Panc1 (cell line): ENCODE data around the gene SPRED2. TPM values are rescaled to one million over a fixed set of nuclear protein-coding genes. Genes with fewer than 3 reads are reported as not detected.

Experiments
- ATAC-seq: fragments of 200-7000 bp; cut with Tn5 transposase; 2 replicates; pipeline ENCODE4 v1.9.1; 2020; ENCODE audit warnings: mild to moderate bottlenecking, moderate library complexity
- BruUV-seq: library from RNA; stranded (reverse); fragments of 400-500 nt; replicated peaks from 2 replicates; lab custom pipeline; 2021; lab: Mats Ljungman, UMichigan
- CTCF ChIA-PET: fragments of 300-600 bp; sonication (Branson Sonifier 250); formaldehyde crosslinking; loops from one replicate; lab custom pipeline; 2022; ENCODE audit warnings: antibody characterized with exemption; lab: Charles Lee
- POLR2A ChIA-PET: fragments of 300-600 bp; sonication (Branson Sonifier 250); formaldehyde crosslinking; loops from one replicate; lab custom pipeline; 2022; ENCODE audit warnings: antibody characterized with exemption; lab: Charles Lee
- DNase-seq: peaks from one replicate; pipeline ENCODE4 v3.0.0-alpha.2; 2010; ENCODE audit warnings: low read depth, low spot score
- H3K27ac ChIP-seq: 2 replicates; pipeline ENCODE4 v1.5.1; 2011; ENCODE audit warnings: mild to moderate bottlenecking, low read length, inconsistent platforms
- H3K27me3 ChIP-seq: fragments of 200-500 bp; sonication (Bioruptor generic); 2 replicates; pipeline ENCODE4 v1.6.0; 2014; ENCODE audit warnings: low read length, inconsistent platforms; ENCODE audit not compliant: control insufficient read depth, insufficient read depth
- H3K36me3 ChIP-seq: fragments of 200-500 bp; sonication (Bioruptor generic); 2 replicates; pipeline ENCODE4 v1.5.1; 2014; ENCODE audit warnings: inconsistent platforms, mild to moderate bottlenecking, low read length, moderate library complexity; ENCODE audit not compliant: control insufficient read depth, insufficient read depth
- H3K4me1 ChIP-seq: 2 replicates; pipeline ENCODE4 v1.5.1; 2011; ENCODE audit warnings: inconsistent platforms, mild to moderate bottlenecking, low read length, moderate library complexity; ENCODE audit not compliant: control insufficient read depth, insufficient read depth
- H3K4me3 ChIP-seq, 2 experiments: 2 replicates each; pipeline ENCODE4 v1.5.1; 2011 to 2012; ENCODE audit warnings: low read depth in 2 of 2, low read length in 2 of 2, mild to moderate bottlenecking in 2 of 2, inconsistent platforms in 1 of 2, moderate library complexity in 1 of 2
- H3K9me3 ChIP-seq: fragments of 200-500 bp; sonication (Bioruptor generic); 2 replicates; pipeline ENCODE4 v1.5.1; 2014; ENCODE audit warnings: low read depth, mild to moderate bottlenecking, inconsistent platforms, low read length, moderate library complexity; ENCODE audit not compliant: control insufficient read depth, insufficient read depth
- POLR2AphosphoS5 ChIP-seq: IDR thresholded peaks from 2 replicates; pipeline ENCODE4 v1.6.1; 2012; ENCODE audit warnings: mild to moderate bottlenecking, low read depth, low read length, moderate library complexity
- SIN3A ChIP-seq: IDR thresholded peaks from 2 replicates; pipeline ENCODE4 v1.6.1; 2012; ENCODE audit warnings: low read depth, mild to moderate bottlenecking, low read length, moderate library complexity, borderline replicate concordance; ENCODE audit not compliant: insufficient read depth
- TCF7L2 ChIP-seq: IDR thresholded peaks from 2 replicates; pipeline ENCODE4 v1.6.1; 2011; ENCODE audit warnings: mild to moderate bottlenecking, low read depth, low read length, inconsistent platforms
- in situ Hi-C: cut with HindIII; loops from 2 replicates; pipeline ENCODE4 v1.10.0; 2016; ENCODE audit warnings: low sequenced_read_pairs, low pct_unique_long_range_greater_than_20kb
- intact Hi-C: fragments of 100-400 bp; cut with micrococcal nuclease; formaldehyde crosslinking; loops from one replicate; pipeline ENCODE4 v1.10.0; 2022; ENCODE audit not compliant: unreplicated experiment
- total RNA-seq: library from RNA; stranded (reverse); gene quantifications from one replicate; pipeline ENCODE4 v1.2.1, GENCODE V29; 2021; ENCODE audit not compliant: unreplicated experiment
- TF ChIP-seq, protein P1 (sequence below): fragments of 450-650 bp; IDR thresholded peaks from 2 replicates; pipeline ENCODE4 v1.5.1; 2017; ENCODE audit warnings: mild to moderate bottlenecking
- TF ChIP-seq, protein P2 (sequence below), 2 experiments: IDR thresholded peaks; 2 replicates each; pipeline ENCODE4 v1.6.1; 2011 to 2012; ENCODE audit warnings: low read depth in 2 of 2, control low read depth in 1 of 2, low read length in 1 of 2, mild to moderate bottlenecking in 1 of 2, moderate library complexity in 1 of 2; ENCODE audit not compliant: insufficient read depth in 1 of 2

The SPRED2 gene
- total RNA-seq, 1 experiment from 2014 or later, result 60.1 TPM

DNA sequence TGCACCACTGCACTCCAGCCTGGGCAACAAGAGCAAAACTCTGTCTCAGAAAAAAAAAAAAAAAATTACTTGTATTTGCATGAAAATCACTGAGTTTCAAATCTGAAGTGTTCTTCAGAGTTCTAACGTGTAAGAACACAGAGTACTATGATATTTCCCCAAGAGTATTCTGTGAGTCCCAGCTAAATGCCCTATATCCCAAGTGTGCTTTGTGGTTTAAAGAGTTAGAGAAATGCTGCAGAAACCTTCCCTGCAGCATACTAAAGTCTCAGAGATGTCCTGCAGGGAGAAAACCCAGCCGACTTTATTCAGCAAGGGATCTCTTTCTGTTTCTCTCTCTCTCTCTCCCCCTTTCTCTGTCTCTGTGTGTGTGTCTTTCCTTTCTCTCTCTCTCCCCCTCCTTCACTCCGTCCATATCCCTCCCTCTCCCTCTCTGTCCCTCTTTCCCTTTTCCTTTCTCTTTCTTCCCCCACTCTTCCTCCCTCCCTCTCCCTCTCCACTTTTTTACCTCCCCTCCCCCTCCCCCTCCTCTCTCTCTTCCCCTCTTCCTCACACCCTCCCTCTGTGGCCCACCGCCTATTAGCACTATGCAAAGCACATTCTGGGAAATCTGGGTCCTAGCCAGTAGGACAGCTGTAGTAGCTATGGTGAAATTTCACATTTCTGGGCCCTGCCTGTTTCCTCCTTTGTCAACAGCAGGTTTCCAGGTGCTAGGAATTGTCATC lies 150.6 kb downstream of the SPRED2 start:
- ATAC-seq (no peak), DNase-seq (no peak)
- in situ Hi-C loops, result no loop called here
- TF ChIP-seq, protein P1, sequence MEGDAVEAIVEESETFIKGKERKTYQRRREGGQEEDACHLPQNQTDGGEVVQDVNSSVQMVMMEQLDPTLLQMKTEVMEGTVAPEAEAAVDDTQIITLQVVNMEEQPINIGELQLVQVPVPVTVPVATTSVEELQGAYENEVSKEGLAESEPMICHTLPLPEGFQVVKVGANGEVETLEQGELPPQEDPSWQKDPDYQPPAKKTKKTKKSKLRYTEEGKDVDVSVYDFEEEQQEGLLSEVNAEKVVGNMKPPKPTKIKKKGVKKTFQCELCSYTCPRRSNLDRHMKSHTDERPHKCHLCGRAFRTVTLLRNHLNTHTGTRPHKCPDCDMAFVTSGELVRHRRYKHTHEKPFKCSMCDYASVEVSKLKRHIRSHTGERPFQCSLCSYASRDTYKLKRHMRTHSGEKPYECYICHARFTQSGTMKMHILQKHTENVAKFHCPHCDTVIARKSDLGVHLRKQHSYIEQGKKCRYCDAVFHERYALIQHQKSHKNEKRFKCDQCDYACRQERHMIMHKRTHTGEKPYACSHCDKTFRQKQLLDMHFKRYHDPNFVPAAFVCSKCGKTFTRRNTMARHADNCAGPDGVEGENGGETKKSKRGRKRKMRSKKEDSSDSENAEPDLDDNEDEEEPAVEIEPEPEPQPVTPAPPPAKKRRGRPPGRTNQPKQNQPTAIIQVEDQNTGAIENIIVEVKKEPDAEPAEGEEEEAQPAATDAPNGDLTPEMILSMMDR, result no peak
- ChIA-PET CTCF (interaction anchor here (0.6 to 1.1 kb wide), 2 partner anchors 149 to 262 kb away, joined by 3 read pairs; no protein-coding TSS in a partner anchor), POLR2A (no interaction called here)
- Histone ChIP-seq H3K27ac (no peak overlapping the region), H3K27me3 (no peaks in the 10 kb centered on the region), H3K36me3 (no peaks in the 10 kb centered on the region; the same call in 1 of the 2 replicates), H3K9me3 (no peaks in the 10 kb centered on the region), H3K4me1 (peaks cover 5% of the 10 kb centered on the region; the same call in 1 of the 2 replicates), H3K4me3 (no peak overlapping the region)
- no TSS peak for BruUV-seq
- intact Hi-C loops, result no loop called here

DNA sequence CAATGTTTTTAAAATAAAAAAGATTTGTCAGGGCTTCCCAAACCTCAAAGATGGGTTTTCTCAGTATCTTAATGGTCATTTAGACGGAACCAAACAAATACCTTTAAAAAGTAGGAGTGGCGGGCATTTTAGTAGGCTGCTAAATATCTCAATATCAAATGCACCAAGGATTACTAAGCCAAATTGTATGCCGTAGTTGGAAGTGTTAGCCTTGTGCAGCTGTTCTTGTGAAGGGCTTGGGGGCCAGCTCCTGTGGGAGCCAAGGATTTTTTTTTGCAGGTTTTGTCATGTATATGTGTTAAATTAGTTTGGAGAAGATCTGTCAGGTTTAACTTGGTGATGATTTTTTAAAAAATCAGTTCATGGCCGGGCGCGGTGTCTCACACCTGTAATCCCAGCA lies 152.6 kb downstream of the SPRED2 start:
- intact Hi-C loops, result no loop called here
- ChIA-PET CTCF (no interaction called here), POLR2A (interaction anchor here (0.6 kb wide), 1 partner anchor 121 kb away, joined by 4 read pairs; no protein-coding TSS in a partner anchor)
- no peak for DNase-seq
- Histone ChIP-seq H3K36me3 (no peaks in the 10 kb centered on the region), H3K27me3 (no peaks in the 10 kb centered on the region), H3K9me3 (no peaks in the 10 kb centered on the region), H3K4me3 (no peak overlapping the region), H3K4me1 (peaks cover 8% of the 10 kb centered on the region; the same call in 1 of the 2 replicates), H3K27ac (no peak overlapping the region)
- BruUV-seq, result no TSS peak
- TF ChIP-seq, protein P2, sequence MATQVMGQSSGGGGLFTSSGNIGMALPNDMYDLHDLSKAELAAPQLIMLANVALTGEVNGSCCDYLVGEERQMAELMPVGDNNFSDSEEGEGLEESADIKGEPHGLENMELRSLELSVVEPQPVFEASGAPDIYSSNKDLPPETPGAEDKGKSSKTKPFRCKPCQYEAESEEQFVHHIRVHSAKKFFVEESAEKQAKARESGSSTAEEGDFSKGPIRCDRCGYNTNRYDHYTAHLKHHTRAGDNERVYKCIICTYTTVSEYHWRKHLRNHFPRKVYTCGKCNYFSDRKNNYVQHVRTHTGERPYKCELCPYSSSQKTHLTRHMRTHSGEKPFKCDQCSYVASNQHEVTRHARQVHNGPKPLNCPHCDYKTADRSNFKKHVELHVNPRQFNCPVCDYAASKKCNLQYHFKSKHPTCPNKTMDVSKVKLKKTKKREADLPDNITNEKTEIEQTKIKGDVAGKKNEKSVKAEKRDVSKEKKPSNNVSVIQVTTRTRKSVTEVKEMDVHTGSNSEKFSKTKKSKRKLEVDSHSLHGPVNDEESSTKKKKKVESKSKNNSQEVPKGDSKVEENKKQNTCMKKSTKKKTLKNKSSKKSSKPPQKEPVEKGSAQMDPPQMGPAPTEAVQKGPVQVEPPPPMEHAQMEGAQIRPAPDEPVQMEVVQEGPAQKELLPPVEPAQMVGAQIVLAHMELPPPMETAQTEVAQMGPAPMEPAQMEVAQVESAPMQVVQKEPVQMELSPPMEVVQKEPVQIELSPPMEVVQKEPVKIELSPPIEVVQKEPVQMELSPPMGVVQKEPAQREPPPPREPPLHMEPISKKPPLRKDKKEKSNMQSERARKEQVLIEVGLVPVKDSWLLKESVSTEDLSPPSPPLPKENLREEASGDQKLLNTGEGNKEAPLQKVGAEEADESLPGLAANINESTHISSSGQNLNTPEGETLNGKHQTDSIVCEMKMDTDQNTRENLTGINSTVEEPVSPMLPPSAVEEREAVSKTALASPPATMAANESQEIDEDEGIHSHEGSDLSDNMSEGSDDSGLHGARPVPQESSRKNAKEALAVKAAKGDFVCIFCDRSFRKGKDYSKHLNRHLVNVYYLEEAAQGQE (IDR thresholded peaks at IDR 0.05; ENCODE audit: insufficient read depth in 1 of 2, low read depth in 2 of 2, low read length in 1 of 2), result no peak
- TF ChIP-seq SIN3A, result no peak
- TF ChIP-seq, protein P1, result no peak
- no peak for TF ChIP-seq POLR2AphosphoS5
- TF ChIP-seq TCF7L2, result no peak
- in situ Hi-C loops, result no loop called here
- no peak for ATAC-seq
